Peyer's patch (tissue), 4 donors: ENCODE measurements around the gene UBD. TPM values are rescaled to one million over a fixed set of nuclear protein-coding genes. Genes with fewer than 3 reads are reported as not detected.

Experiments used
- DNase-seq, 3 donors: peaks; one replicate each; pipeline ENCODE4 v3.0.0-alpha.2; 2017 to 2019
- H3K27ac ChIP-seq, 4 donors: fragments of 200-600 bp; sonication (generic); one replicate each; pipeline ENCODE4 v1.5.1; 2016 to 2019
- H3K27me3 ChIP-seq, 2 donors: fragments of 200-600 bp; sonication (generic); one replicate each; pipeline ENCODE4 v1.5.1; 2019
- H3K36me3 ChIP-seq, 3 donors: fragments of 200-600 bp; sonication (generic); one replicate each; pipeline ENCODE4 v1.5.1; 2016 to 2019
- H3K4me1 ChIP-seq, 4 donors: fragments of 200-600 bp; sonication (generic); one replicate each; pipeline ENCODE4 v1.5.1; 2016 to 2019
- H3K4me3 ChIP-seq, 4 donors: fragments of 200-600 bp; sonication (generic); 1 replicate in 3 of 4; 2 replicates in 1 of 4; pipeline ENCODE4 v1.5.1; 2016 to 2019; ENCODE audit warnings: mild to moderate bottlenecking in 1 of 4
- H3K9me3 ChIP-seq, 4 donors: fragments of 200-600 bp; sonication (generic); one replicate each; pipeline ENCODE4 v1.5.1; 2016 to 2019; ENCODE audit warnings: mild to moderate bottlenecking in 1 of 4
- CTCF ChIP-seq, 6 experiments: fragments of 450-650 bp in 4 of 6; fragments of 200-600 bp in 2 of 6; sonication (generic) in 1 of 6; IDR thresholded peaks; one replicate each; pipeline ENCODE4 v1.5.1; 2017 to 2019; ENCODE audit warnings: antibody characterized with exemption in 6 of 6, mild to moderate bottlenecking in 3 of 6, moderate library complexity in 1 of 6
- POLR2A ChIP-seq, 2 donors: fragments of 450-650 bp; IDR thresholded peaks; one replicate each; pipeline ENCODE4 v1.5.1; 2017; ENCODE audit warnings: antibody characterized with exemption in 2 of 2, mild to moderate bottlenecking in 2 of 2, moderate library complexity in 2 of 2
- total RNA-seq, 4 donors: library from RNA; depleted of rRNA; stranded (reverse); fragments of >200 nt; gene quantifications; one replicate each; pipeline ENCODE4 v1.1.0, GENCODE V29; 2016

UBD gene
- total RNA-seq, 4 donors from 2014 or later: 1.6 to 24.8 (median 2.0) TPM

- TF ChIP-seq POLR2A (IDR thresholded peaks at IDR 0.05) (no peak), CTCF (IDR thresholded peaks at IDR 0.05) (no peak)
- no peaks in the 10 kb centered on the region for H3K9me3 ChIP-seq
- H3K27ac ChIP-seq: no peak overlapping the region
- no peak overlapping the region for H3K4me3 ChIP-seq
- no peaks in the 10 kb centered on the region for H3K27me3 ChIP-seq
- no peaks in the 10 kb centered on the region for H3K4me1 ChIP-seq
- no peak for DNase-seq
- no peaks in the 10 kb centered on the region for H3K36me3 ChIP-seq
Measured at GRCh38 chr6:29516108-29516507, 43.4 kb downstream of the UBD start.

GRCh38 chr6:29510746-29511300 lies 48.7 kb downstream of the UBD start:
- H3K27me3 ChIP-seq: no peaks in the 10 kb centered on the region
- H3K4me1 ChIP-seq: no peaks in the 10 kb centered on the region
- H3K4me3 ChIP-seq: no peak overlapping the region
- no peaks in the 10 kb centered on the region for H3K9me3 ChIP-seq
- no peak for DNase-seq
- TF ChIP-seq CTCF (IDR thresholded peaks at IDR 0.05) (no peak), POLR2A (IDR thresholded peaks at IDR 0.05) (no peak)
- H3K27ac ChIP-seq: no peak overlapping the region
- no peaks in the 10 kb centered on the region for H3K36me3 ChIP-seq

GRCh38 chr6:29510202-29510601 lies 49.3 kb downstream of the UBD start:
- H3K4me3 ChIP-seq: no peak overlapping the region
- H3K9me3 ChIP-seq: no peaks in the 10 kb centered on the region
- DNase-seq: no peak
- no peaks in the 10 kb centered on the region for H3K4me1 ChIP-seq
- no peaks in the 10 kb centered on the region for H3K27me3 ChIP-seq
- H3K36me3 ChIP-seq: no peaks in the 10 kb centered on the region
- no peak overlapping the region for H3K27ac ChIP-seq
- TF ChIP-seq CTCF (IDR thresholded peaks at IDR 0.05) (no peak), POLR2A (IDR thresholded peaks at IDR 0.05) (no peak)

GRCh38 chr6:29509711-29510110 lies 49.8 kb downstream of the UBD start:
- no peak for TF ChIP-seq CTCF (IDR thresholded peaks at IDR 0.05)
- no peak for TF ChIP-seq POLR2A (IDR thresholded peaks at IDR 0.05)
- H3K4me1 ChIP-seq: no peaks in the 10 kb centered on the region
- H3K36me3 ChIP-seq: no peaks in the 10 kb centered on the region
- no peak for DNase-seq
- no peak overlapping the region for H3K4me3 ChIP-seq
- H3K27ac ChIP-seq: no peak overlapping the region
- H3K27me3 ChIP-seq: no peaks in the 10 kb centered on the region
- no peaks in the 10 kb centered on the region for H3K9me3 ChIP-seq

- no peaks in the 10 kb centered on the region for H3K4me1 ChIP-seq
Measured at GRCh38 chr6:29509239-29509638, 50.3 kb downstream of the UBD start.

More at GRCh38 chr6:29509239-29509638, 50.3 kb downstream of the UBD start:
- no peaks in the 10 kb centered on the region for H3K27me3 ChIP-seq
- H3K4me3 ChIP-seq: no peak overlapping the region
- TF ChIP-seq POLR2A (IDR thresholded peaks at IDR 0.05) (no peak), CTCF (IDR thresholded peaks at IDR 0.05) (no peak)
- no peaks in the 10 kb centered on the region for H3K9me3 ChIP-seq
- H3K36me3 ChIP-seq: no peaks in the 10 kb centered on the region
- H3K27ac ChIP-seq: no peak overlapping the region
- no peak for DNase-seq
